Hypothalamus (tissue), 51 donors: ENCODE measurements around the gene GSTA2.
"Not testable (repeated sequence)": the region's sequence is repeated elsewhere in the genome, so short reads cannot be mapped to it uniquely, and the experiment has no call there.

Experiments used
- DNase-seq, 51 donors: peaks; one replicate each; lab custom pipeline; 2025; lab: John Stamatoyannopoulos, UW

GSTA2 gene

DNA sequence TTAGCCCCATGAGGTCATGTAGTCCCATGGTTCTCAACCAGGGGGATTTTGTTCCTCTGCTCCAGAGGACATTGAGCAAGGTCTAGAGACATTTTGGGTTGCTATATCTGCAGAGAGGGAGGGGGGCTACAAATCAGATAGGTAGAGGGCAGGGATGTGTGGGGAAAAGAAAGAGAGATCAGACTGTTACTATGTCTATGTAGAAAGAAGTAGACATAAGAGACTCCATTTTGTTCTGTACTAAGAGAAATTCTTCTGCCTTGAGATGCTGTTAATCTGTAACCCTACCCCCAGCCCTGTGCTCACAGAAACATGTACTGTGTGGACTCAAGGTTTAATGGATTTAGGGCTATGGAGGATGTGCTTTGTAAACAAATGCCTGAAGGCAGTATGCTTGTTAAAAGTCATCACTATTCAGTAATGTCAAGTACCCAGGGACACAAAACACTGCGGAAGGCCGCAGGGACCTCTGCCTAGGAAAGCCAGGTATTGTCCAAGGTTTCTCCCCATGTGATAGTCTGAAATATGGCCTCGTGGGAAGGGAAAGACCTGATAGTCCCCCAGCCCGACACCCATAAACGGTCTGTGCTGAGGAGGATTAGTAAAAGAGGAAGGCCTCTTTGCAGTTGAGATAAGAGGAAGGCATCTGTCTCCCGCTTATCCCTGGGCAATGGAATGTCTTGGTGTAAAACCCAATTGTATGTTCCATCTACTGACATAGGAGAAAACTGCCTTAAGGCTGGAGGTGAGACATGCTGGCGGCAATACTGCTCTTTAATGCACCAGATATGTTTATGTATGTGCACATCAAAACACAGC, 1.4 kb downstream of the GSTA2 start:
- DNase-seq = not testable (repeated sequence)

DNA sequence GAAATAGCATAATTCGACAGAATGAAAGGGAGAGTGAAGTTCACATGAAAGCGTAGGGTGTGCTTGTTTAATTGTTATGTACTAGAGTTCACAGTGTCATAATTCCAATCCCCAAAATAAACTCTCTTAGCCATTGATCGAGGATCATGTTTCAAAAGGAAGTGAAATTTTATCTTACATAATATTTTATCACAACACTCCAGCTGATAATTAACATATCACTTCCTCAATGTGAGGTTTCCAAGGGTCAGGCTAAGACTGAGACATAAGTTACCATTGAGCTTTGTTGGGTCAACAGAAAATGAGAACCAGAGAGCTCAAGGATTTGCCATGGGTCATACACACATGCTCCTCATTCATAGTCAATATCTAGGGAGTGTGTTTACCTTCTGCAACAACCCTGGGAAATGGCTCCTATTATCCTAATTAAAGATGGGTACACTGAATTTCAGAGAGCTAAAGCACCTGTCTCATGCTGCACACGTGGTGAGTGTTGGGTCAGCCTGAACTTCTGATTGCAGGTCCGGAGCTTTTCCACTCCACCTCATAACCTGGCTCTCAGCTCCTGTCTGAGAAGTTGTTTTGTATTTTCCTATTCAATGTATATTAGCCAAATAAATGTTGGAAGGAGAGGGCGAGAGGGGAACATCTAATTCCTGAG, 3.0 kb downstream of the GSTA2 start:
- no peak for DNase-seq

DNA sequence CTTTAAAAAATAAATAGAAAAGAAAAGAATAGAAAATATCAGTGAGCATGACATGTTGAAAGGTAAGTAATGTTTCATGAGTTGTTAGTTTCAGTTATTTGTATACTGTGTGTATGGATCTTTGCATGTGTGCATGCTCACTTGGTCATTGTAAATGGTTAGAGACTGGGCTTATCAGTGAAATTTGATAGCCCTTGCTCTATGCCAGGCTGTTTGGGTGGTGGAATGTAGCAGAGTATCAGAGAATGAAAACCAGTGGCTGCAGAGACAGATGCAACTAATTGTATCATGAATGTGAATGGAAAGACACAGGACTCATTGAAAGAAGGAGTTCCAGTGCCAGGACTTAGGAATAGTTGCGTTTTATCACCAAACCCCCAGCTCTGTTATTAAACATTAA, 4.2 kb downstream of the GSTA2 start:
- DNase-seq = no peak

DNA sequence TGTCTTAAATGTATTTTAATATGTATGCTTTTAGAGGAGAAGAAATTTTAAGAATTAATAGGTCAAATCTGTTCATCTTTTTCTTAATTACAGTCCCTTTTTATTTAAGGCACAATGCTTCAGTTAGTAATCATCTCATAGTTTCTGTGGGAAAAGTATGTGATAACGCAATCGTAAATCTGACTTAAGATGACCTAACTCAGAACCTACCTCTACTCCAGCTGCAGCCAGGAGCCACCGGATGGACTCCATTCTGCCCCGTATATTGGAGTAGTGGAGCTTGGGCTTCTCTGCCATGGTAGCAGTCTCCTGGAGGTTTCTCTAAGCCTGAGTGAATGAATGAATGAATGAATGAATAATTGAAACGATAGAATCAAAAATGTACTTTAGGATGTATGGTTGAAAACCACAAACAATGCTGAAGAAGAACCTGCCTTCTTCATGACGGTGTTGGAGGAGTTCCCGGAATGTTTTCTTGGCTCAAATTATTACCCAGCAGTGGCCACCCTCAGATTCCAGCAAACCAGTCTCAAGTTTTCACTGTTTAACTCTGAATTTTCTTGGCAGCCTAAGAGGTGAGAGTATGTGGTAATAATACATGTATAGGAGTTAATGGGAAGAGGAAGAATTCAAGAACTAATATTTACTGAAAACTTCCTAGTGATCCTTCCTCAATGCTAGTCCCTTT, 5.5 kb downstream of the GSTA2 start:
- DNase-seq = not testable (repeated sequence)

DNA sequence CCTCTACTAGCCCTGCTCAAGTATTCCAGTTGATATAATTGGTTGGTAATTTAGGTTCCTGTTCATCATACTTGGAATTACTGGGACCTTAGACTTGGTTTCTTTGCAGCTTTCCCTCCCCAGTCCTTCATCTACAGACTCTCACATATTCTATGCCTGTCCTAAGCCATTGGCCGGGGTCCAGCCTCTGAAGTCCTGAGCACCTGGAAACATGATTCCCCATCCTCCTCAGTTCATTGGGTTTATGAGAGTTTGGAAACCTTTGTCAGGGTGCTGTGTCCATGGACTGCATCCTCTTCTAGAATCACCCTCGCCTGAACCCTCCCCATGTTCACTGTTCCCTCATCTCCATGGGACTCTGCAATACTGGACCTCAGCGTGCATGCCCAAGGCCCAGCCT, 8.8 kb downstream of the GSTA2 start:
- DNase-seq = no peak

DNA sequence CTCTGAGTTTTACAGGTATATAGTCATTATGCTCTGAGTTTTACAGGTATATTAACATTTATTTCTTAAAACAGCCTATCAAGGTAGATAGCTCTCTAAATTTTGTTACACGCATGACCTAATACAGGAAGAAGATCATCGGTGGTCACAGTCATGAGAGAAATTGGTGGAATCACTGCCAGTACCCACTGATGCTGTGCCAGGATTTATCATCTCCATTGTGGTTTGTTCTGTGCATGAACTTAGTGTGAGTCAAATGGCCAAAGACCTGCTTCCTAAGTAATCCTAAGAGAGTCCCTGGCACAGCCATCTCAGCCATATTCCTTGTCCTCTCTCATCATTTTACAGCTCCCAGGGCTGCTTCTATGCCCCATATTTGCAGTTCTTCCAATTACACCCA, 10.1 kb downstream of the GSTA2 start:
- DNase-seq = not testable (repeated sequence)

DNA sequence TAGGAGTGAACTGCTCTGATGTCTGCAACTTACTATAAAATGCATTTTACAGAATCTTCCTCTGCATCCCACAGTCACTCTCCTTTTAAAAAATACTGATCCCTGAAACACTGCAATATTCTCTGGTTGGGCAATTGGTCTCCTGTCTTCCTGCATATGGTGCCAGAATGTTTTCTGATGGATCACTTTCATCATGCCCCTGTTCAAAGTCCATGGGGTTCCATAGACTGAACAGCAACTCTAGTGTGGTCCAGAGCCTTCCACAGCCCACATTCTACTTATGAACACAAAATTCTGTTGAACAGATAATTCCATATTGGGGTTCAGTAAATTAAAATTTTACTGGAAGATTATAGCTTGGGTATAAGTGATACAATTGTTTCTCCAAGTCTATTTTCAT, 11.0 kb downstream of the GSTA2 start:
- no peak for DNase-seq

DNA sequence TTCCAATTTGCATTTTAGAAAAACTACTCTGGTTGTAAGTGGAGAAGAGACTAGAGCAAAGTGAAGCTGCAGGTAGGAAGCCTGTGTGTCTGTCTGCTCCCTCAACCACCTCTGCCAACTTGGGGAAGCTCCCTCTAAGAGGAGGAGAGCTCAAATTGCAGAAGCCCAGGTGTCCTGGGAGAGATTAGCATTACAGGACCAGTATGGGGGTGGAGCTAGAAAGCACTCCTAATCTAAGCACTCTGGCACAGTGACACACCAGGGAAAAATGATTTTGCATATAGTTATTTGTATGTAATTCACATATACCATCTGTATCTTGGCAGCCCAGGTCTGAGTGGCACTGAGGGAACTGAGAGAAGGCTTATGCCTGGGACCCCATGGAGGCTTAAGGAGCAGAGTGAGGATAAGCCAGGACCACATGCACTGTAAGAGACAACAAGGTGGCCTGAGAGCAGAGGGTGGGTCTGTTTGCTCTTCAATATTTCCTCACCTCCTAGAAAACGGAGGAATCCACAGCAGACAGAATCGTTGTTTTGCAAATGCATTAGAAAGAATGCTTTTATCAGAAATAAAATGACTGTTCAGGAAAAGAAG, 13.6 kb downstream of the GSTA2 start:
- DNase-seq = no peak

DNA sequence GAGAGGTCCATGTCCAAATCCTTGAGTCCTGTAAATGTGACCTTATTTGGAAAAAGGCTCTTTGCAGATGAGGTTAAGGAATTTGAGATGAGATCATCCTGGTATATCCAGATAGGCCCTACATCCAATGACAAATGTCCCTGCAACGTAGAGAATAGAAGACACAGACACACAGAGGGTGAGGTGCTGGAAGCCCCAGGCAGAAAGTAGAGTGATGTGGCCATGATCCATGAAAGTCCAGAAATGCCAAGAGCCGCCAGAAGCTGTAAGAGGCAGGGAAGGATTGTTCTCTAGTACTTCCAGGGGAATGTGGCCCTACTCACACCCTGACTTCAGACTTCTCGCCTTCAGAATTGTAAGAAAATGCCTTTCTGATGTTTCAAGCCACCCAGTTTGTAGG, 16.0 kb downstream of the GSTA2 start:
- not testable (repeated sequence) for DNase-seq

DNA sequence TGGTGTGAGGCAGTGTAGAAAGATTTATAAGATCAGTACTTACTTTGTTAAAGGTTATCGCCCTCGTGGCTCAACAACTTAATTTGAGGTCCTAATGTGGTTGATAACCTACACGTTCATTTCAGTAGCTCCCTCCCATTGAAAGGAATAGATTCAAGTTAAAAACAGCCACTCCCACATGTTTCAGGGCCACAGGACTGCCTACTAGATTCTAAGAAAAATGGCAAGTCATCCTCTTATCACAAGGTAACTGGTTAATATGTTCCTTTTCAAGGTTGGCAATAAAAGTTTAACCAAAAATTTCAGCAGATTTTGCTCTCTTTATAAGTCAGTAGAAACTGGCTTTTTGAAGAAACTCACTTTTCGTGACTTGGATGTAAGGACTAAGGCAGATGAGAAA, 17.1 kb downstream of the GSTA2 start:
- no peak for DNase-seq

DNA sequence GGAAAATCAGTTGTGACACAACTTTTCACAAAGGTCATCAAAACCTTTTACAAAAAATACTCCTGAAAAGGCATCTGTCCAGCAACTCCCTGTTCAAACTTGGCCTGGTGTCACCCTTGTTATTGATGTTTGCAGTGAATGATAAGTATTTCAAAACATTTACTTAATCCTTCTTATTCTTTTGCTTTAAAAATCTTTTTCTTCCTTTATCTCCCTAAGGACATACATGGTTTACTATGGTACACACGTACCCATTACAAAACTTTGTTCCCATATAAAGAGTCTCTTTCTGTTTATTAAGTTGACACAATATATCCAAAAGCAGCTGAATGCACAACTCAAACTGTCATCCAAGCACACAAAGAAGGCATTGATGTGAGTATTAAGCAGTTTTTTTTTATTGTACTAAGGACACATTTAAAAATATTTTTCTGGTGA, 17.5 kb downstream of the GSTA2 start:
- no peak for DNase-seq

DNA sequence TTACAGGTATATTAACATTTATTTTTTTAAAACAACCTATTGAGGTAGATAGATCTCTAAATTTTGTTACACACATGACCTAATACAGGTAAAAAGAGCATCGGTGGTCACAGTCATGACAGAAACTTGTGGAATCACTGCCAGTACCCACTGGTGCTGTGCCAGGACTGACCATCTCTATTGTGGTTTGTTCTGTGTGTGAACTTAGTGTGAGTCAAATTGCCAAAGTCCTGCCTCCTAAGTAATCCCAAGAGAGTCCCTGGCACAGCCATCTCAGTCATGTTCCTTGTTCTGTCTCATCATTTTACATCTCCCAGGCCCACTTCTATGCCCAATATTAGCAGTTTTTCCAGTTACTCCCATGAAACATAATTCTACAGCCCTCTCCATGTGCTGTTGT, 21.4 kb downstream of the GSTA2 start:
- DNase-seq = no peak

DNA sequence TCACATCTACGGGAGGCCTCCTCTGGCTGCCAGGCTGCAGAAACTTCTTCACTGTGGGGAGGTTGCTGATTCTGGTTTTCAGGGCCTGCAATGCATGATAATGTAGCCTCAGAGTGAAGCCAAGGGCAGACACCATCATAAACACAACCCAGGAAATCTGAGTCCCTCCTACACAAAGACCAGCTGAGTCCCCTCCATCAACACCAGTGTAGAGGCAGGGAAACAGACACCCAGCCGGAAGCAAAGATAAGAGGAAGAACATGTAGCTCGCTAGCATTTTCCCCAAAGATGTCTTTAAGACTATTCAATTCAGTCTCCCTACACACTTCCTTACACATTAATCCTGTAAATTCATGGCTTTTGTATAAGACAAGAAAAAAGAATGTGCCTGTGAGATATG, 23.6 kb downstream of the GSTA2 start:
- no peak for DNase-seq

DNA sequence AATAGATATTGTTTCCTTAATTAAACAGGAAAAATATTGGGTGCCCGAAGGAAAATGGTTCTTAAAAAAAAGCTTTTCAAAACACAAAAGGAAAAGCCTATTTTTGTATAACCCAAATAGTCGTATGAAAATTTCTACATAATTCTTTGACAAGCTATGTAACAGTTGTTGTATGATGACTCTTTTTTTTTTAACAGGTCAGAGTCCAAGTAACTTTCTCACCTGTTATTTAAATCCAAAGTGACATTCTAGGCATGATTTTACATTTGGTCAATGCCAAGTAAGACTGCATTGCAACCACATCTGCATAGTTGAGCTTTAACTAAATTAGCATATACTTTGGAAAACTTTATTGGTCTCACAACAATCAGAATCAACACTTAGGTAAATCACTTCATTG, 24.1 kb downstream of the GSTA2 start:
- DNase-seq = no peak

DNA sequence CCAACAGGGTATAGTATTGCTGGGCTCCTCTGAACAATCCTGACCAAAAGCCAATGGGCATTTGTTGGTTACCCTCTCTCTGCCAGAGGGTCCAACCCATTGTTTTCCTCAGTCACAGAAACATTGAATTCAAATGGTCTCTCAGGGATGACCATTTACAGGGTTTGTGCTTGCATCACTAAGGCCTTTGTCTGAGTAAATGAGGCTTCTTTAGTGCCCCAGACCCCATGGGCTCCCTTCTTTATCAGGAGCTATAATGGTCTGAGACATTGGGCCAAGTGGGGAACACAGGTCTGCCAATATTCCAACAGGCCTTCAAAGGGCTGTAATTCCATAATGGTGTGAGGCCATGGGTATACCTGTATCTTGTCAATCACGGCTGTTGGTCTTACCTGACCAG, 27.1 kb downstream of the GSTA2 start:
- DNase-seq = no peak

DNA sequence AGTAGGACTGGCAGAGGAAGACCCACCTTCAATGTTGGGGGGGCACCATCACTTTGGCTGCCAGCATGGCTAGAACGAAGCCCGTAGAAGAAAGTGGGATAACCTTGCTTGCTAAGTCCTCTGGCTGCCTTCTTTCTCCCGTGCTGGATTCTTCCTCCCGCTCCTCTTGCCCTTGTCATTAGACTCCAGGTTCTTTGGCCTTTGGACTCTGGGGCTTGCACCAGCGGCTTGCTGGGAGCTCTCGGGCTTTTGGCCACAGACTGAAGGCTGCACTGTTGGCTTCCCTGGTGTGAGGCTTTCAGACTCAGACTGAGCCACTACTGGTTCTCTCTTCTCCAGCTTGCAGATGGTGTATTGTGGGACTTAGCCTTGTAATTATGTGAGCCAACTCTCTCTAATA, 28.2 kb downstream of the GSTA2 start:
- DNase-seq = no peak

DNA sequence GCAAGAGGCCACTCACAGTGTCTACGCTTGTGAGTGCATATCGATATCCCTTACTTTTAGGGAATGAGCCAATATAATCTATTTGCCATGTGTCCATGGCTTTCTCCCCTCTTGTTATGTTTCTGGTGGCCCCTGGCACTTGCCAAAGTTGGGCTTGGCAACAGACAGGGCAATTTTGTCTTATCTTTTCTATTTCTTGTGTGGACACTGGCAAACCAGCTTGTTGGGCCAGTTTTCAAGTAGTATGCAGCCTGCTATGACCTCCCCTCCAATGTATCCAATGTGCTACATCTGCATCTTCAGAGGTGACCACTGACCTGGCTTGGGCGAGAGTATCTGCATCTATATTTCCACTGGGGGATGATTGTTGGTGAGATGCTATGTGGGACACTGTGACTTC, 29.2 kb downstream of the GSTA2 start:
- DNase-seq = no peak

DNA sequence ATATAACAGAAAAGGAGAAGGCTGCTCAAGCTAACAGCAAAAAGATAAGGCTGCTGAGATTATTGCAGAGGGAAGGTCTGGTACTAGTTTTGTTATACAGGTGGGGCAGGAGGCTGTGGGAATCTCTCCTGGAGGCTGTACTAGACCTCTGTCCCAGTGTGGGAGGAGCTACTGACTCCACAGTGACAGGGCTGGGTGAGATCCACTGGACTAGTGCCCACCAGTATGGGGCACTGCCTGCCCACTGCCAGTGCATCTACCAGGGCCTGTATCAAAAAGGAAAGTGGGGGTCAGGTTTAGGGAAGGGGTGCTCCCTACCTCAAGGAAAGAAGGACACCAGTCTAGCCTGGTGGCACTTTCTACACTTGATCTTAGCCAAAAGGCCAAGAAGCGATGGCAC, 30.1 kb downstream of the GSTA2 start:
- no peak for DNase-seq

DNA sequence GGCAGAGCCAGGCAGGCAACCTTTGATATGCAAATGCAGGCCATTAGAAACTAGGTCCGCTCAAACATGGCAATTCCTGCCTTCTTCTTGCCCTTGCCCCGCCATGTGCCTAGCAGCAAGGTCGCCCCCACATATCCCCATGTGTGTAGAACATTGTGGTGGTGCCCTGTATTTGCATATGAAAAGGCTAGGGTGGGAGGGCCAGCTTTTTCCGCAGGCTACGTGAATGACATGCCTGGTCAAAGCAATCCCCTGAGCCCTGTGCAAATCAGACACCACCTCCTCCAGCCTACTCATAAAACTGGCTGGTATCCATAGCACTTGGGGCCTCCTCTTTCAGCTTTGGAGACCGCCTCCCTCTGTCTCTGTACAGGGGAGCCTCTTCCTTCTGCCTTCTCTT, 31.6 kb downstream of the GSTA2 start:
- no peak for DNase-seq

DNA sequence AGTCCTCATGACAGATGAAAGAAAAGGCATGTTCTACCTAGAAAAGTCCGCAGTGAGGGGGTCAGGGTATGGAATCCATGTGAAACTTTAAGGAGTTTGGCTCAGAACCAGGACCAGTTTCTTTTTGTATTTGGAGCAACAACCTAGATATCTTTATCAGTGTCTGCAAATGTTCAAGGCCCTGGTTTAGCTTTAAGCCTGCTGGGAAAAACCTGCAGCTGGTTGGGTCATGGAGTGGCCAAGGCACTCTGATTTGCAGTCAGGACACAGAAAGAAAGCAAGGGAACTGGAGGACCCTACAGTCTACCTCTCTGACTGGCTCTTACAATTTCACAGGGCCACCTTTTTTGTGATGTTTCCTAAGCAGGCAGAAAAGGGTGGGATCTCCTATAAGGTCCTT, 33.7 kb downstream of the GSTA2 start:
- no peak for DNase-seq

DNA sequence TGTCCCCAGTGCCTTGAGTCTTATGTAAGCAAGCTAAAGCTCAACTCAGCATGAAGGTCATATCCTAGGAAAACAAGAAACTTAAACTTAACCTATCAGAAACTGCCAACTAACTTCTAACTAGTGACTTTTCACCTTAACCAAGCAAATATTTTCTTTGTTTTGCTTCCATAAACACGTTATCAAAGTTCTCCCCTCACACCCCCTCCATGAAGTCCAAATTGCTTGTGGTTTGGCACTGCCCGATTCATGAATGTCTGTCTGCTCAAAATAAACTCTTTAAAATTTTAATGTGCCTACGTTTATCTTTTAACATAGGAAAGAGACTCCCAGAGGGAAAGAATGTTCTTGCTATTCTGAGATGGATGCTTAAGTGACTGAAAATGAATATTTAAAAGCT, 34.9 kb downstream of the GSTA2 start:
- DNase-seq = no peak
